CD4-positive, alpha-beta T cell treated with Interleukin-6 for 4 hours (primary cell): ENCODE results near the gene PRAME.
"Not testable (repeated sequence)": the region's sequence is repeated elsewhere in the genome, so short reads cannot be mapped to it uniquely, and the experiment has no call there.

Source experiments
- DNase-seq: peaks from one replicate; pipeline ENCODE4 v3.0.0-alpha.2; 2020; ENCODE audit warnings: mixed read lengths

The PRAME gene

GRCh38 chr22:22558972-22559603, at the start of gene PRAME:
Gene PRAME (minus strand): TSS chr22:22559265. CDS start chr22:22556832, 2,433 bp downstream.
- DNase-seq, result peak; percentile 61

- DNase-seq, result not testable (repeated sequence)
Observed at GRCh38 chr22:22608022-22608421, 49.0 kb upstream of the PRAME start.

- no peak for DNase-seq
Observed at GRCh38 chr22:22605074-22605404, 46.0 kb upstream of the PRAME start.

GRCh38 chr22:22604326-22605073, 45.4 kb upstream of the PRAME start:
- DNase-seq, result no peak

- DNase-seq, result no peak
Observed at GRCh38 chr22:22603470-22603947, 44.4 kb upstream of the PRAME start.

GRCh38 chr22:22600531-22601261, 41.6 kb upstream of the PRAME start:
- DNase-seq, result no peak

GRCh38 chr22:22599248-22599647, 40.2 kb upstream of the PRAME start:
- DNase-seq, result no peak

- DNase-seq, result no peak
Observed at GRCh38 chr22:22598144-22598543, 39.1 kb upstream of the PRAME start.

GRCh38 chr22:22595001-22595835, 36.2 kb upstream of the PRAME start:
- no peak for DNase-seq

GRCh38 chr22:22593964-22594656, 35.0 kb upstream of the PRAME start:
- DNase-seq, result peak; percentile 59

- DNase-seq, result no peak
Observed at GRCh38 chr22:22593250-22593649, 34.2 kb upstream of the PRAME start.

- no peak for DNase-seq
Observed at GRCh38 chr22:22591348-22592299, 32.6 kb upstream of the PRAME start.

GRCh38 chr22:22590136-22590891, 31.2 kb upstream of the PRAME start:
- no peak for DNase-seq

- DNase-seq, result no peak
Observed at GRCh38 chr22:22588485-22589164, 29.6 kb upstream of the PRAME start.

GRCh38 chr22:22587577-22588188, 28.6 kb upstream of the PRAME start:
- DNase-seq, result no peak

- DNase-seq, result no peak
Observed at GRCh38 chr22:22584722-22585121, 25.7 kb upstream of the PRAME start.

- no peak for DNase-seq
Observed at GRCh38 chr22:22583030-22583429, 24.0 kb upstream of the PRAME start.

GRCh38 chr22:22581524-22581923, 22.5 kb upstream of the PRAME start:
- not testable (repeated sequence) for DNase-seq
